HG03520 (cell line): ENCODE data around the gene HAUS3.
"Not testable (repeated sequence)": the region's sequence is repeated elsewhere in the genome, so short reads cannot be mapped to it uniquely, and the experiment has no call there.

ENCODE experiments used
- ATAC-seq: cut with Tn5 transposase; IDR thresholded peaks from one replicate; pipeline ENCODE4 v1.9.1; 2021; ENCODE audit warnings: mild to moderate bottlenecking, moderate library complexity; ENCODE audit not compliant: unreplicated experiment

HAUS3 gene

DNA sequence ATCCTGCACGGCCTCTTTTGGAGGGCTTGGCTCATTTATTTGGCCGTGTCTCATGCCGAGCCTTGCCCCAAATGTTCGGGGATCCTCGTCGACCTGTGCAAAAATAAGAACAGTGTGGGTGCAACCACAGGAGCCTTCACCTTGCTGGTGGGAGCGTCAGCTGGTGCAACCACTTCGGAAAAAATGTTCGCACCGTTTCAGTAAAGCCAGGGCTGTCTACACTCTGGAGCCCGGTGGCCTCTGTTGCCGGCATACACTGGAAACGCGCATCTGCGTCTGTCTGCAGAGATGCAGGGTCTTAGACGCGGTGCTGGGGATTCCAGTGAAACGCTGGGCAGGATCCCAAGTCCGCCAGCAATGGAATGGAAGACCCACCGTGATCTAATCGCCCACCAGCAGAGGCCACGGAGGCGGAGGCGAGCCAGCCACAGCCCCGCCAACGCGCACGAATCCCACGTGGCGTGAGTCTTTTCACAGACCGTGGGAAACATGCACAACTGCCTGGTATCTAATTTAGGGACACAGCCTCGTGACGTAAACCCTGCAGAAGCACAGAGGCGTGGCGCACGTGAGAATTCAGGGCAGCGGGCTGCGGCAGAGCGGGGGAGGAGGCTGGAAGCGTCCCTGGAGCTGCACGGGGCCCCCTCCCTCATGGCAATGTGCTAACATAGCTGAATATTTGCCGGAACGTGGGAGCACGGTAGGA is 33.8 kb upstream of the HAUS3 start:
- ATAC-seq, result no peak

DNA sequence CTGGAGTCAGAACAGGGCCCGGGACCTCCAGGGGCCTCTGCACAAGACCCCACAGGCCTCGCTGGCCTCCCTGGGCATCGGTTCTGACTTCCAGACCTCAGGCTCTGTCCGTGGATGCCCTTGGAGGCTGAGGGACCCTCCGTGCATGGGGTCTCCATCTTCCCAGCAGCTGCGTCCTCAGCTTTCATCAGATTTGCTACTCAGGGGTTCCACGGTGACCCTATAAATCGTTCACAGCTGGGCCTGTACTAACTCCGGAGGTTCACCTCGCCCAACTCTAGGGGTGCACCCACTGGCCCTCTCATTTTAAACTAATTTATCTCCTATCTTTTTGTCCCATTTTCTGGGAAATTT is 33.1 kb upstream of the HAUS3 start:
- ATAC-seq, result not testable (repeated sequence)

DNA sequence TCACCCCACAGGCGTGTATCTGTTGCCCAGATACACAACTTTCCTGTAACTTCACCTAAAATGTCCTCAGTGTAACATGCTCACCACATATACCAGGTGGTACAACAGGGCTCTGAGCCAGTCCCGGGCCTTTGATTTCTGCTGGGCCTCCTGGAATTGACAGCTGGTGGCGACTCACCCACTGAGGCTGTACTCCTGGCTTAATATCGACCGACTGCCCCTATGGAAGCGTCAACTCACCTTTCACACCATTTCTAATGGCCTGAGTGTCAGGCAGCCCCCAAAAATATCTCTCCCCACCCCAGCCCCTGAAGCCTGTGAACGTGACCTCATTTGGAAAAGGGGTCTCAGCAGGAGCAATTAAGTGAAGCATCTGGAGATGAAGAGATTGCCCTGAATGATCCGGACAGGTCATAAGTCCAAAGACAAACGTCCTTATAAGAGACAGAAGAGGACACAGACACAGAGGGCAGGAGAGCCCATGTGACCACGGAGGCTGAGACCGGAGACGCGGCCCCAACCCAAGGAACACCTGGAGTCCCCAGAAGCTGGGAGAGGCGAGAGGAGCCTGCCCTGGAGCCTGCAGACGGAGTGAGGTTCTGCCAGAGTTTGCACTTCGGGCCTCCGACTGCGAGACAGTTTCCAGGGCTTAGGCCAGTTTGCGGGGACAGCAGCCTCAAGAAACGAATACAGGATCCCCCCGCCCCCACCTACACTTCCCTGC is 32.6 kb upstream of the HAUS3 start:
- ATAC-seq, result no peak

DNA sequence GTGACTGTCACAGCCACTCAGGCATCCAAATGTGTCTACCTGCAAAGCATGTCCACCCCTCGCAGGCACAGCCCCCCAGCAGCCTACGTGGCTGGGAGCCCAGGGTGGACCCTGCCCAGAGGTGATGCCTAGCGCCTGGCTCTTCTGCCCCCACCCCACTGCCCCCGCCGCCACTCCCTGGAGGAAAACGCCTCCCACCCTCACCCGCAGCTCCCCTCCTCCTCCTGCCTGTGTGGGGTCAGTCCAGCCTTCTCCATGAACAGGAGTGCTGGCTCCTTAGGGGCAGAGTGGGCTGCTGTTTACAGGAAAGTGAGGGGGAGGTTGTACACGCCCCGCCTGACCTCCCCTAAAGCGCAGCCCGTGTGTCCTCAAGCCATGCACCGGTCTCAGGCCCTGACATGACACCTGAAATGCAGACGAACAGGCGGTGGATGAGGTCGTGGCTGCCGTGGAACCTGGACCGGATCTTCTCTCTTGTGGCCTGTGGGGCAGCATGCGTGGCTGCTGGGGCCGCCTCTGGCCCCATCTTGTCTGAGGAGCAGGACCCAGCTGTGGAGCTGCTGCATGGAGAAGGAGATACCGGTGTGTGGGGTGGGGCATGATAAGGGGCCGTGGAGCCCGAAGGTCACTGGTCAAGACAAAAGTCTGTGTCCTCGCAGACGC is 31.9 kb upstream of the HAUS3 start:
- ATAC-seq, result no peak

DNA sequence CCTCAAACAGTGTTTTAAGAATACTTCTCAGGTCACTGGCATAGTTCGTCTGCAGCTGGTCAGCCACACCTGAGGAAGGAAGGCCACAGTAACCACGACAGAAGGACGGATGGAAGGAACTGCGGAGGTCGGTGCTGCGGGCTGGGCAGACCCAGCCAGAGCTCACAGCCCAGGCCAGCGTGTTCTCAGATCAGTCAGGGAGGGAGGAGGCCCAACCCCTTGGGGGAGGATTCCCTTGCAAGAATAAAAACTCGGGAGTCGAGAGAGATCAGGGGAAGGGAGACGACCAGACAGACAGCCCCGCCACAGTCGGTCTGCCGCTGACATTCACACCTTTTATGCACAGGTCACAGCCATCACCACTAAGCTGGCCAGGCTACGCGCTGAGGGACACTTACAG is 31.3 kb upstream of the HAUS3 start:
- no peak for ATAC-seq

DNA sequence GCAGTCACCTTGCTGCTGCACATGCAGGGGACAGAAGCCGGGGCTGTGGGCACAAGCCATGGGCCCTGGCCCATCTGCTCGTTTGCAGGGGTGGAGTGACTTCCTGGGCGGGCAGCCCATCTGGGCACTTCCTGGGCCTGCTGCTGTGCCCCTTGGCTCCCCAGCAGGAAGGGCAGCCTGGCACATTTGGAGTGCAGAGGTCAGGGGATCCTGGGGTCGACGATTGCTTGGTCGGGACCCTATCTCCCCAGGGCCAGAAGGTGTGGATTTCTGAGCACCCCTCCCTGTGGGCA is 30.9 kb upstream of the HAUS3 start:
- no peak for ATAC-seq

DNA sequence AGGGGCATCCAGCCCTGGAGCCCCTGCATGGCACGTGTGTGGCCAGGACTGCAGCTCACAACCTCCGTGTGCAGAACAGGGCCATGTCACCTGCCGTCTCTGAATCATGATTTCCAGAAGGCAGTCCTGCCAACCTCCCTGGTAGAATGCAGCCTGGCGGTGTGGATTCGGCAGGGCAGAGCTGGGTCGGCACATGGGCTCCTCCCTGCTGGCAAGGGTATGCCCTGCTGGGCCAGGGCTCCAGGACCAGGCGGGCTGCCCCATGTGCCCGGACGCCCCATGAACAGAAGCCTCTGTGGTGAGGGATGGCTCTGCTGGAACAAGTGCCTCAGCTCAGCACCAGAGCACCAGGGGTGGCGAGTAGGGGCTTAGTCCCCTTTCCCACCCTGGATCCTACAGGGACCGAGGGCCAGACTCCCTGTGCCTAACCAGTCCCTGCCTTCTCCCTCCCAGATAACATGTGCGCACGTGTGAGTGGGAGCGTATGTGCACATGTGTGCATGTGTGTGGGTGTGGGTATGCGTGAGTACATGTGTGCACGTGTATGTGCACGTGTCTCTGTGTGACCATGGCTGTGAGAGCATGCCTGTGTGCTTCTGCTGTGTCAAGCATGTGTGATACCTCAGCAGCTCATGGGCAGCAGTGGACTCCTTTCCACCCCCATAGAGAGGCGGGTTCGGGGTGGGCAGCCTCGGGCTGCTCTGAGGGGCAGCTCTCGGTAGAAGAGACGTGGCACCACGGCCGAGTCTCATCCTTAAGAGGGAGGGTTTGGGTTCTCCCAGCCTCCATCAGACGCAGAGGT is 30.3 kb upstream of the HAUS3 start:
- ATAC-seq, result no peak

DNA sequence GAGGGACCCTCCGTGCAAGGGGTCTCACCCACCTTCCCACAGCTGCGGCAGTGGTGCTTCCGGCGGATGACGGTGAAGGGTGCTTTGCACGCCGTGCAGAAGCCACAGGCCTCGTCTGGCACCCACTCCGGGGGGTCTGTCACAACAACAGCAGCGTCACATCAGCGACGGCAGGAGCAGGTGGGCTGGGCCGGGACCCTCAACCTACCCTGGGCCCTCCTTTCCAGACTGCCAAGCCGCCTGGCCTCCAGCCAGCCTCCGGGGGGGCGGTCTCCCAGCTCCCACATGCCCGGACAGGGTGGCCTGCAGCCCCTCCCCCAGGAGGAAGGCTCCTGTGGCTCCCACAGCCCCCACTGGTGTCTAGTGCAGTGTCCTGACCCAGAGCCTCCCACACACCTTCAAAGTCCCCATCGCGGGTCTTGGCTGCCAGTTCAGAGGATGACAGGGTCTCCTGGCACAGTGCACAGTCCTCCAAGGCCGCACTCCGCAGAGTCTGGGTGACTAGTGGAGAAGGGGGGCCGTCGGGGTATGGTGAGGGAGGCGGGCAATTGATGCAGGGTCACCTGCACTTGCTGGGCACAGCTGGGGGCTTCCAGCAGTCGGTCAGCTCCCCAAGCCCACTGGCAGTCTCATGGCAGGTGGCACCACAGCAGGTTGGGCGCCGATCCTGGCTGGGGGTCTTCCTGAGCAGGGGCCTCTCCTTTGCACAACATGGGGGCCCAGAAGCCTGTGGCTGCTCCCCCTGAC is 29.5 kb upstream of the HAUS3 start:
- ATAC-seq, result no peak

DNA sequence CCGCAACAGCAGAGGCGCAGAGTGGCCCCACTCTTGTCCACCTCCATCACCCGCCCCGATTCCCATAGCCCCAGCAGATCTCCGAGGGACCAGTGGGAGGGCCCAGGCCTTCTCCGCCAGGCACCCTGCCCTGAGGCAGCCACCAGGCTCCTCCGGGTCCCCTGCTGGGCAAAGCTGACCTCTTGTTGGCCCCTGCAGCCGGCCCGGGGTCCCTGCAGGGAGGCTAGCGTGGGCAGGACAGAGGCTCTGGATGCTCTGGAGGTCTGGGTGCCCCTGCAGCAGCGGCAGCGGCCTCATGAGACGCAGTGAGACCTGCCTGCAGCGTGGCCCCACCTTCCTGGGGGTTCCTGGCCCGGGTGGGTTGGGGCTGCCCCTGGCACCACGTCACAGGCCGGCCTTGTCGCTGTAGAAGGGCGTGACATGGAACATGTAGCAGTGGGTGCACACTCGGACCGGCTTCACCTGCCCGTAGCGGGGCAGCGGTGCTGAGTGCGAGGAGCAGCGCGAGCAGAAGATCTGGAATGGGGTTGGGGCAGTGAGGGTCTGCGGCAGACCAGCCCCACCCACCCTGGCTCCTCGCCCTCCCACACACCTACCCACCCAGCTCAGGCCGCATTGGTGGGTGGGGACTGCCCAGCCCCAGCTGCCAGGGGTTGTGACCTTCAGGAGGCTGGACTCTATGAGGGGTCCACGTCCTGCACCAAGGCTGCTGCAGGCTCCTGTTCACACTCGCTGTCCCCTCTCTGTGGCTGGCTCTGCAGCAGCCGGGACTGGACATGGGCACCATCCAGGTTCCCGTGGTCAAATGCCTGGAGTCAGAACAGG is 28.6 kb upstream of the HAUS3 start:
- no peak for ATAC-seq

DNA sequence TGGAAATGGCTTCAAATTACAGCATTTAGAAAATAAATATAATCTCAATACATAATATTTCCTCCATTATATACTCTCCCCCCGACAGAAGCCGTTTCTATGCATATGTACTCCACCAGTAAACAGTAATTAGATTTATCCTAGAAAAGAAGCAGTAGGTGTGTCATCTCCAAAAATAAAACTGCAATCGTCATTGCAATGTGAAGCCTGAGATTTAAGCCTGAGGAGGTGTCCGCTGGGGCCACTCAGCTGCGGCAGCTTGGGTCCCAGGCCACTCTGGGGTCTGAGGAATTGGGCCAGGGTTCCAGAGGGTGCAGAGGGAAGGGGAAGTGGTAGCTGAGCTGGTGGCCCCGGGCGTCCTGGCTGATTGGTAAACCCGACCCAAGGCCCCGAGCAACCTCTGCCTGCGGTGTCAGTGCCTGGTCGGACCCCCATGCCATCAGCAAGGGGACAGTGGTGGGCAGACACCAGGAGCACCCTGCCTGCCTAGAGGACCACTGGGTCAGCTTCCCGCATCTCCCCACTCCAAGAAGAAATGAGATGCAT is 27.8 kb upstream of the HAUS3 start:
- no peak for ATAC-seq

DNA sequence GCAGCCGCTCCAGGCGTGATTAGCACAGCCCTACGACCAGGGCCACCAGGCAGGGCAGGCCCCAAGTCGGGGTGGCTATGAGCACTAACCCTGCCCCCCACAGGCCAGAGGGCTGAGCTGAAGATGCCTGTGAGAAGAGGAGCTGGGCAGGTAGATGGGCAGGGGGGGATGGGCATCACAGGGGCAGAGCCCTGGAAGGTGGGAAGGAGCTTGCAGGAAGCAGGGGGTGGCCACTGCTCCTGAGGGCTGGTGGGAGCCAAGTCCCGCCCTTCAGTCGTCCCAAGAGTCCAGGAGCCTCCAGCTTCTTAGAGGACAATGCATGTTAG is 27.2 kb upstream of the HAUS3 start:
- no peak for ATAC-seq

DNA sequence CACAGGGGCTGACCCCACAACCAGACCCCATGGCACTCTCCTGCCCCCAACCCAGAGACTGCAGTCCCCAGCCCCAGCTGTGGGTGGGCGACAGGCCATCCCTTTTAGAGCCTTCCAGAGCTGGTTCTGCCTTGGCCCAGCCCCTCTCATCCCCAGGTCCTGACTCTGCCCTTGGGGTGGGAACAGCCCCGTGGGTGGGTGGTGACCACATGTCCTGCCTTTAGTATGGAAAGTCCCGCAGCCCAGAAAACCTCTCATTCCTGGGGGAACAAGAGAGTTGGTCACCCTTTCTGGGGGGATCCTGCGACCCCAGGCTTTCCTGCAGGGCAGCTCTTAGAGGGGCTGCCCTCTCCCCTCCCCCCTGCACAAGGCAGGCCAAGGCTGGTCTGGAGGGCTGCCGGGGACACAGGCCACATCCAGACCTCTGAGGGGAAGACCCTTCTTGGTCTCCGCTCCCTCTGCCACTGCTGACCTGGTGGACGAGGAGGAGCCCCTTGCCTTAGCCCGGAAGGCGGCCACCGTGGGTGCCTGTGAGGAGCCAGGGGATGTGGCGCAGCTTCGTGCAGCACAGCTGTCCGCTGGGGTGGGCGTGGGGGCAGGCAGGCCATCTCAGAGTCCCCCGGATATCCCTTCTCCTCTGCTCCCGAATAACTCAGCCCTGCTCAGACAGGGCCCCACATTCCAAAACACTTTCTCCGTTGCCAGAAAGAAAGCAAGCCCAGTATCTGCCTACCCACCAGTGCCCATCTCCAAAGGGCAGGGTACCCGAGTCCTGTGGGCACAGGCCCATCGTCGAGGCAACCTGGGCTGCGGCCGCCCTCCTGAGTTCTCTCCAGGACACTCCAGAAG is 26.7 kb upstream of the HAUS3 start:
- no peak for ATAC-seq

DNA sequence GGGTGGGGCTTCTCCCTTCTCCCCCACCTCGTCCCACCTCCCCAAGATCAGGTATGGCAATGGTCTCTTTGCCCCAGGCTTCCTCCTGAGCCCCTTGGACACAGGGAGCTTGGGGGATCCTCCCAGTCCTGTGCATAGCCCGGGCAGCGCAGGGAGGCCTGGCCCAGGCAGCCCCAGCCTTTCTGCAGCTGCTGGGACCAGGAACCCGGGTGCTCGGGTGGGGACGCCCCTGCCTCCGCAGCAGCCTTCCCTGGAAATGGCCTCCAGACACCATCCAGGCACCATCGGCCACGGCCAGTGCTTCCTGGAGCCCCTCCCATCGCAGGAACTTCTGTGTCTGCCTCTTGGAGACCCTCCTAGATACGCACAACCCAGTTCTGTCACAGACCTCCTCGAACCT is 25.9 kb upstream of the HAUS3 start:
- ATAC-seq, result no peak

DNA sequence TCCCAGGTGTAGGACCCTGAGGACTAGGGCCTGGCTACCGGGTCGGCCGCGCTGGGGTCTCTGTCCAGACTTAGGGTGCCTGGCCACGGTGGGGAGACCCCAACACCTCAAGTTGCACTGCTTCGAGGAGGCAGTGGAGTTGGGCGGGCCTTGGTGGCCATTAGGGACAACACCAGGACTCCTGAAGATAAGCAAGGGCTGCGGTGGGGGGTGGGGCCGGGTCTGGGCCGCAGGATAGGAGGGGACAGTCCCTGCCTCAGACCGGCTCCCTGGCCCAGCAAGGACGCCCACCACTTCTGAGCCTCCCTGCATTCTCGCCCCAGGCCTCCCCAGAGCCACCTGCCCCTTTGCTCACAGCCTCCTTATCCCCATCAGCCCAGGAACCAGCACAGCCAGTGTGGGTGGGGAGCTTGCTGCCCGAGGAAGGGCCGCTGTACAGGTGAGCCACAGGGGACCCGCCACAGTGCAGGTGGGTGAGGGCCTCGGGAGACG is 25.4 kb upstream of the HAUS3 start:
- no peak for ATAC-seq

DNA sequence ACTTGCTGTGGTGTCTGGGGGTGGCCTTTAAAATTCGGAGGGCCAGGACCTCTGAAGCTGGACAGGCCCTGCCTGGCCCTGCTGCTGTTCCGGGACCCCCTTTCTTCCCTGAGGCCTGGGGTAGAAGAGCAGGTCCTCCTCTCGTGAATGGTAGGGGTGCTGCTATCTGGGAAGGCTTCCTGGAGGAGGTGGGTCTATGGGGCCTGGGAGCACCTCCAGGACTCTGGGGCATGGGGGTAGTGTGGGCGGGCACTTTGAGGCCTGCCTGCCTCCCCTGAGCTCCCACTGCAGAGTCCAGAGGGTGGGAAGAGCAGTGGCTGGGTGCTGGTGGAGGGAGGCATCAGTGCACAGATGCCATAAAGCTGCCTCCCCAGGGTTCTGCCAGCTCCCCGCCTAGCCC is 24.9 kb upstream of the HAUS3 start:
- no peak for ATAC-seq

DNA sequence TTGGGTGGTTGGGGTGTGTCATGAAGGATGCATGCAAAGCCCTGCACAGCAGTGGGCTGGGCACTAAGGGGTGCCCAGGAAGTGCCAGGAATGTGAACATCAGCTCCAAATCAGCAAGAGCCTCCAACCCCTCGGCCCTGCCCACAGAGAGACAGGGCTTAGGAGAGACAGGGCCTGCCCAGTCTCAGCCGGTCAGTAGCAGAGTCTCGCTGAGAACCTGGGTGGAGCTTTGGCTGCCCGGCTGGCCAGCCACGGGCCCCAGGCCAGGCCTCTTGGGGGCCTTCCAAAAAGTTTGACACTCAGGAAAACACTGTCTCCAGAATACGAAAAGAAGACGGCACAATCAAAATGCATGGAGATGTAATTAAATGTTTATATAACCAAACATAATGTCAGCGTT is 24.3 kb upstream of the HAUS3 start:
- no peak for ATAC-seq

DNA sequence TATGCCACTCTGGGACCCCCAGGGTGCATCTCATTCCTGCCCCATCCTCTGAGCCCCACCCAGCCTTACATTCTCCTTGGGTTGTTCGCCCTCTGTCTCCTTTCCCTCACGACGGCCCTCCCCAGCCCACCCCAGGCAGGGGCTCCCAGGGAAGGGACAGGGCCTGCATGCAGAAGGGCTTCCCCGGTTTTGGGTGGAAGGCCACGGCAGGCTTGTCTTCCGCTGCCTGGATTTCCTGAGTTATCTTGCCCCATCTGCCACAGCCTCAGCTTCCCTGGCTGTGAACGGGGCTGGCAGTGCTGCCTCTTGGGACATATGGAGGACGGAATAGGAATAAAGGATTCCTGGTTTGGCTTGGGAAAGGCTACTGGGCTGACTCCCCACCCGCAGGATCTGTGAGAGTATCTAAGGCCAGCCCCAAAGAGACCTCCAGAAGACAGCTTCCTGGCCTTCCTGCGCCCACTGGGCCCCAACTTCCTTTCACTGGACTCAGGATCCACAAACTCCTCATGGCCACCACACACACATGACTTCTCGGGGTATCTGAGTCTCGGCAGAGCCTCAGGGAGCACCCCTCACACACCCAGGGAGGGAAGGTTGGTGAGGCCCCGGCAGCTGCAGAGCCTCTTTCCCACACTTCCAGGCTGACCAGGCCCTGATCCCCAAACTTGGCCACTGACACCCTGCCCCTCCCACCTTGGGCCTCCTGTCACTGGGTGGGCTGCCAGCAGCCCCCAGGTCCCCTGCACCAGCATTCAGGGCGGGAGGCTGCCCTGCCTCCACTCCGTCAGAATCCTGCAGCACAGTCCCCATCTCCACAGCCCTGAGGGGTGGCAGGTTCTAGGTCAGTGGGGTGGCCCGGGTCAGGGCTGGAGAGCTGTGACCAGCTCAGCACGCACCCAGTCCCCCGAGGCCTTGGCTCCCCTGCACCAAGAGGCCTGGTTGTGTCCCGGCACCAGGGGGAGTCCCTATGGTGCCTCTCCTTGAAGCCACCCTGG is 23.5 kb upstream of the HAUS3 start:
- no peak for ATAC-seq
